ENCODE data around the gene HIP1R.
"Not testable (repeated sequence)": the region's sequence is repeated elsewhere in the genome, so short reads cannot be mapped to it uniquely, and the experiment has no call there.

The HIP1R gene

GRCh38 chr12:122884091-122884826 lies 49.0 kb downstream of the HIP1R start:
- Mint-ChIP-seq H3K4me3 (no peak overlapping the region), H3K27me3 (no peaks in the 10 kb centered on the region), H3K36me3 (peaks cover 2% of the 10 kb centered on the region), H3K27ac (peak overlapping the region; percentile 5), H3K9me3 (peaks cover 6% of the 10 kb centered on the region), H3K4me1 (peaks cover 90% of the 10 kb centered on the region)

- peaks cover 89% of the 10 kb centered on the region for H3K4me1 Mint-ChIP-seq
- H3K27ac Mint-ChIP-seq, result no peak overlapping the region
- H3K9me3 Mint-ChIP-seq, result peaks cover 6% of the 10 kb centered on the region
- no peak overlapping the region for H3K4me3 Mint-ChIP-seq
- no peaks in the 10 kb centered on the region for H3K27me3 Mint-ChIP-seq
- peaks cover 2% of the 10 kb centered on the region for H3K36me3 Mint-ChIP-seq
Observed at GRCh38 chr12:122884860-122885259, 49.6 kb downstream of the HIP1R start.

- peaks cover 89% of the 10 kb centered on the region for H3K4me1 Mint-ChIP-seq
- no peak overlapping the region for H3K4me3 Mint-ChIP-seq
- H3K27me3 Mint-ChIP-seq, result no peaks in the 10 kb centered on the region
- H3K27ac Mint-ChIP-seq, result no peak overlapping the region
- peaks cover 6% of the 10 kb centered on the region for H3K9me3 Mint-ChIP-seq
- H3K36me3 Mint-ChIP-seq, result peaks cover 2% of the 10 kb centered on the region
Observed at GRCh38 chr12:122886161-122886560, 50.9 kb downstream of the HIP1R start.

GRCh38 chr12:122886851-122887818 lies 51.9 kb downstream of the HIP1R start:
- Mint-ChIP-seq H3K4me3 (peak overlapping the region; percentile 80), H3K36me3 (peaks cover 2% of the 10 kb centered on the region), H3K27ac (peak overlapping the region; percentile 89), H3K4me1 (peaks cover 89% of the 10 kb centered on the region), H3K27me3 (no peaks in the 10 kb centered on the region), H3K9me3 (peaks cover 6% of the 10 kb centered on the region)

GRCh38 chr12:122887819-122888212 lies 52.6 kb downstream of the HIP1R start:
- peaks cover 2% of the 10 kb centered on the region for H3K36me3 Mint-ChIP-seq
- H3K4me1 Mint-ChIP-seq, result peaks cover 89% of the 10 kb centered on the region
- peak overlapping the region; percentile 80 for H3K4me3 Mint-ChIP-seq
- peak overlapping the region; percentile 89 for H3K27ac Mint-ChIP-seq
- peaks cover 6% of the 10 kb centered on the region for H3K9me3 Mint-ChIP-seq
- H3K27me3 Mint-ChIP-seq, result no peaks in the 10 kb centered on the region

DNA sequence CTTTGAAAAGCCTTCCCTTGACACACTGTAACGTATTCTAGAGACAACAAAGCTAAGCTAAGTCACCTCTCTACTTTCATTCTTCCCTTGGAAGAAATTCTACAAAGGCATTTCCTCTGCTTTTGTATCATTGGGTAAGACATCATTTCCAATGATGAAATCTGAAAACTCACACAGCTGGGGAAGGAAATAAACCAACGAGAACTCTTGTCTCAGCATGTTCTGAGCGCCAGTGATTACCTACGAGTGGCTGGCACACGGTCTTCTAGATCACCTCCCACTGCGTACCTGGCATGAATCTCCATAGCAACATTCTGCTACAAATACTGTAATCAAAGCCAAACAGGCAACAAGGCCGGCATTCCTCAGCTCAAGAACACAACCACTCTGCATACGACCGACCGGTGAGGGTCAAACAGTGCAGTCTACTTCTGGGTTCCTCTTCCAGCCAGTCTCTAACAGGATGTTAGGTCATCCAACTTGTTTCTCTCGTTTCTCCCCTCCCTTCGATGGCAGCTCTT lies 53.0 kb downstream of the HIP1R start:
- H3K4me3 Mint-ChIP-seq, result peak overlapping the region; percentile 80
- peak overlapping the region; percentile 39 for H3K27ac Mint-ChIP-seq
- H3K9me3 Mint-ChIP-seq, result peaks cover 6% of the 10 kb centered on the region
- H3K27me3 Mint-ChIP-seq, result no peaks in the 10 kb centered on the region
- H3K36me3 Mint-ChIP-seq, result peaks cover 2% of the 10 kb centered on the region
- peaks cover 88% of the 10 kb centered on the region for H3K4me1 Mint-ChIP-seq

DNA sequence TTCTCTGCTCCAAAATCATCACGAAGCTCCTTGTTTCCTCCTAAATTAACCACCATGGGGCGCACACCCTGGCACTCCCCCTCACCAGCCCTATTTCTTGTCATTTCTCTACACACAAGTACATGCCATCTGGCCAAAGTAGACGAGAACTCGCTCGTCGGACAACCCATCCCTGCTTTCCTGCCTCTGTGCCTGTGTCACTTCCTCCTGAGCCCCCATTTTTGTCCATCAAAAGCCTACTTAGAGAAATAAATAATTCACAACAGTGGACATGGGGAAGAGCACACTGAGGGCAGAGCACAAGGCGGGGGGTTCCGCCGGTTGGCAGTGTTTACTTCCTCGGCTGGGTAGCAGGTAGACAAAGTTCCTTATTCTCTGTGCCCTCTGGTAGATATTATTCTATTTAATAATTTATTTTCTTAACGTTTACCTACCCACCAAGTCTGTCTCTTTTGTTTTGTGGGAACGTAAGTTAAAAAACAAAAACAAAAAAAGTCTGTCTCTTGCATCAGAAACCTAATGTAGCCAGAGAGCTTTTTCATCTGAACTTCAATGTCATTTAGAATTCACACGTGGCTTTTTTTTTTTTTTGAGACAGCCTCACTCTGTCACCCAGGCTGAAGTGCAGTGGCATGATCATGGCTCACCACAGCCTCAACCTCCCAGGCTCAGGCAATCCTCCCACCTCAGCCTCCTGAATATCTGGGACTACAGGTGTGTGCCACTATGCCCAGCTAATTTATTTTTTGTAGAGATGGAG lies 54.7 kb downstream of the HIP1R start:
- H3K4me3 Mint-ChIP-seq, result peak overlapping the region; percentile 78
- peaks cover 6% of the 10 kb centered on the region for H3K9me3 Mint-ChIP-seq
- H3K4me1 Mint-ChIP-seq, result peaks cover 89% of the 10 kb centered on the region
- H3K27ac Mint-ChIP-seq, result no peak overlapping the region
- H3K36me3 Mint-ChIP-seq, result peaks cover 4% of the 10 kb centered on the region
- no peaks in the 10 kb centered on the region for H3K27me3 Mint-ChIP-seq

- peaks cover 92% of the 10 kb centered on the region for H3K4me1 Mint-ChIP-seq
- H3K9me3 Mint-ChIP-seq, result peaks cover 6% of the 10 kb centered on the region
- H3K27me3 Mint-ChIP-seq, result no peaks in the 10 kb centered on the region
- peaks cover 6% of the 10 kb centered on the region for H3K36me3 Mint-ChIP-seq
- no peak overlapping the region for H3K4me3 Mint-ChIP-seq
- no peak overlapping the region for H3K27ac Mint-ChIP-seq
Observed at GRCh38 chr12:122891661-122892525, 56.6 kb downstream of the HIP1R start.

DNA sequence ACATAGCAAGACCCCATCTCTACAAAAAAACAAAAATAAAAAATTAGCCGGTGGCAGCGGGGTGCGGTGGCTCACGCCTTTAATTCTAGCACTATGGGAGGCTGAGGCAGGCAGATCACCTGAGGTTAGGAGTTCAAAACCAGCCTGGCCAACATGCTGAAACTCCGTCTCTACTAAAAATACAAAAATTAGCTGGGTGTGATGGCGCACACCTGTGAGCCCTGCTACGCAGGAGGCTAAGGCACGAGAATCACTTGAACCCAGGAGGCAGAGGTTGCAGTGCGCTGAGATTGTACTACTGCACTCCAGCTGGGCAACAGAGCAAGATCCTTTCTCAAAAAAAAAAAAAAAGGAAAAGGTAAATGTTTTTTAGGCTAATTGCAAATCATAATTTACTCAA lies 57.5 kb downstream of the HIP1R start:
- not testable (repeated sequence) for H3K9me3 Mint-ChIP-seq, H3K36me3 Mint-ChIP-seq, H3K27ac Mint-ChIP-seq, H3K4me3 Mint-ChIP-seq, H3K27me3 Mint-ChIP-seq
- H3K4me1 Mint-ChIP-seq, result peaks cover 90% of the 10 kb centered on the region

DNA sequence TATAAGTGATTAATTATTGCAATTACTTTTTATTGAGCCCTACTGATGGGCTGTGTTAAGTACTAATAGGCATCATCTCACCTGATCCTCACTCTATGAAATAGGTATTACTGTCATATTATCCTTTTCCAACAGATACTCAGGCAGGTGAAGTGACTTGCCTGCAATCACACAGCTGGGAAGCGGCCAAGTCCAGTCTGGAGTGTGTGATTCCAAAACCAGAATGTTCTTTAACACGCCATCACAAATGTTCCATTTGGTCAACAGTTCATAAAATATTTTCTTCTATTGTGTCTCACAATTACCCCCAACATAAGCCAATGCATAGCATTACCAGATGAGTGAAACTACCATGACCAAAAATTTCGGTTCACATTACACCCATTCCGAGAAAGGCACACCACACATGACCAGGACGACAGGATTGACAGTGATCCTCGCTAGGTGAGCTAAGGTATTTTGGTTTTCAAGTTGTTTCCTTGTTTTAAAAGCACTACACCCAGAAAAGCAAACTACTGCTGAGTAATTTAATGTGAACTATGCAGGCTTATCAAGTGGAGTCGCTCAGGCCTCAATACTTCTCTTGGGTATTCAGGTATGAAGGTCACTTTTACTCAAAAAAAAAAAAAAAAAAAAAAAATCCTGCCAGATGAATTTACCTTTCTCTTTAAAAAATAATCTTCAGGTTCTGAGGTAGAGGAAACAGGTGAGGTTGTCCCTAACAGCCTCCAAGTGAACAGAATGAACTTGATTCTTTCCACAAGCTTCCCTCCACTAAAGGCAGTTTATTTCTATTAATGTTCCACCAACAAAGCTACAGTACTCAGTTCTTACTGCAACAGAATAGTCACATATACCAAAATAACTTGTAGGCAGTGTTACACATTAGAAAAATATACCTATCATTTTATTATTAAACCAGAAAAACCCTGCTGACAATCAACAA lies 58.2 kb downstream of the HIP1R start:
- Mint-ChIP-seq H3K4me1 (peaks cover 89% of the 10 kb centered on the region), H3K27me3 (no peaks in the 10 kb centered on the region), H3K9me3 (no peaks in the 10 kb centered on the region), H3K27ac (peak overlapping the region; percentile 17), H3K4me3 (peak overlapping the region; percentile 63), H3K36me3 (peaks cover 4% of the 10 kb centered on the region)

- H3K9me3 Mint-ChIP-seq, result no peaks in the 10 kb centered on the region
- H3K36me3 Mint-ChIP-seq, result peaks cover 4% of the 10 kb centered on the region
- peak overlapping the region; percentile 94 for H3K4me3 Mint-ChIP-seq
- peaks cover 91% of the 10 kb centered on the region for H3K4me1 Mint-ChIP-seq
- no peaks in the 10 kb centered on the region for H3K27me3 Mint-ChIP-seq
- H3K27ac Mint-ChIP-seq, result peak overlapping the region; percentile 95
Observed at GRCh38 chr12:122894193-122895121, 59.2 kb downstream of the HIP1R start.

GRCh38 chr12:122895320-122895703 lies 60.1 kb downstream of the HIP1R start:
- Mint-ChIP-seq H3K36me3 (peaks cover 4% of the 10 kb centered on the region), H3K4me1 (peaks cover 91% of the 10 kb centered on the region), H3K4me3 (peak overlapping the region; percentile 94), H3K27ac (peak overlapping the region; percentile 95), H3K9me3 (no peaks in the 10 kb centered on the region), H3K27me3 (no peaks in the 10 kb centered on the region)

All from activated naive CD4-positive, alpha-beta T cell treated with anti-CD3 and anti-CD28 coated beads, Interleukin-2, amount 50 U/mL, for 24 hours (primary cell).